Stomach (tissue), 9 donors: ENCODE measurements around the gene CRTC1. TPM values are rescaled to one million over a fixed set of nuclear protein-coding genes. Genes with fewer than 3 reads are reported as not detected.

Source experiments
- DNase-seq, 2 donors: peaks; one replicate each; pipeline versions ENCODE4 v3.0.0 to v3.0.0-alpha.2; 2013 to 2019
- H3K27ac ChIP-seq, 5 donors: fragments of 200-600 bp in 4 of 5; sonication (generic) in 4 of 5; one replicate each; pipeline ENCODE4 v1.5.1; 2013 to 2019; ENCODE audit warnings: mild to moderate bottlenecking in 1 of 5, moderate library complexity in 1 of 5
- H3K27me3 ChIP-seq, 3 donors: fragments of 200-600 bp; sonication (generic); one replicate each; pipeline ENCODE4 v1.5.1; 2017 to 2019; ENCODE audit warnings: mixed run types in 1 of 3
- H3K36me3 ChIP-seq, 4 donors: fragments of 200-600 bp; sonication (generic); 1 replicate in 3 of 4; 2 replicates in 1 of 4; pipeline ENCODE4 v1.5.1; 2016 to 2019
- H3K4me1 ChIP-seq, 4 donors: fragments of 200-600 bp; sonication (generic); one replicate each; pipeline ENCODE4 v1.5.1; 2016 to 2019
- H3K4me3 ChIP-seq, 4 donors: fragments of 200-600 bp; sonication (generic) in 3 of 4; one replicate each; pipeline ENCODE4 v1.5.1; 2016 to 2019; ENCODE audit warnings: mild to moderate bottlenecking in 1 of 4
- H3K9me3 ChIP-seq, 4 donors: fragments of 200-600 bp; sonication (generic); one replicate each; pipeline ENCODE4 v1.5.1; 2016 to 2019
- EP300 ChIP-seq: sonication (generic); formaldehyde crosslinking; IDR thresholded peaks from one replicate; pipeline ENCODE4 v1.6.1; 2017; ENCODE audit warnings: antibody characterized with exemption
- POLR2A ChIP-seq, 4 donors: fragments of 450-650 bp; IDR thresholded peaks; one replicate each; pipeline ENCODE4 v1.6.1; 2016; ENCODE audit warnings: antibody characterized with exemption in 4 of 4, control low read depth in 2 of 4, mild to moderate bottlenecking in 1 of 4, moderate library complexity in 1 of 4
- POLR2AphosphoS5 ChIP-seq, 3 donors: sonication (generic); formaldehyde crosslinking; IDR thresholded peaks; one replicate each; pipeline ENCODE4 v1.6.1; 2016; ENCODE audit warnings: antibody characterized with exemption in 3 of 3
- WGBS, 5 donors: extraction: QIAGEN DNeasy Blood & Tissue Kit in 3 of 5; methylation state at CpG; one replicate each; pipeline versions ENCODE4 v1.1.5 to v1.1.7; 2013 to 2018; 5-methylcytosine and 5-hydroxymethylcytosine counted together
- intact Hi-C: fragments of 100-400 bp; cut with DNase I; formaldehyde crosslinking; loops from one replicate; pipeline ENCODE4 v1.15.1; 2023; ENCODE audit warnings: low total_unique reads
- polyA plus RNA-seq, 3 donors: library from polyadenylated mRNA; stranded (reverse); fragments of 200-250 nt; gene quantifications; one replicate each; pipeline ENCODE4 v1.2.3, GENCODE V29; 2013
- total RNA-seq, 5 donors: library from RNA; depleted of rRNA; stranded (reverse); fragments of >200 nt; gene quantifications; one replicate each; pipeline versions ENCODE4 v1.1.0 to v1.2.3, GENCODE V29; 2014 to 2016
- TF ChIP-seq, protein P1 (sequence below), 7 experiments: fragments of 450-650 bp in 4 of 7; fragments of 200-600 bp in 3 of 7; sonication (generic) in 3 of 7; IDR thresholded peaks; one replicate each; pipeline ENCODE4 v1.5.1; 2016 to 2019; ENCODE audit warnings: antibody characterized with exemption in 7 of 7, control low read depth in 2 of 7, mild to moderate bottlenecking in 1 of 7
- donor health status: healthy with polysubstance abuse.
- donor health status: Bipolar disorder and iron deficiency.
- donor health status: healthy.

Gene CRTC1
- total and polyA plus RNA-seq, 8 donors = 4.2 to 28.0 (median 4.6) TPM; not detected in 1

DNA sequence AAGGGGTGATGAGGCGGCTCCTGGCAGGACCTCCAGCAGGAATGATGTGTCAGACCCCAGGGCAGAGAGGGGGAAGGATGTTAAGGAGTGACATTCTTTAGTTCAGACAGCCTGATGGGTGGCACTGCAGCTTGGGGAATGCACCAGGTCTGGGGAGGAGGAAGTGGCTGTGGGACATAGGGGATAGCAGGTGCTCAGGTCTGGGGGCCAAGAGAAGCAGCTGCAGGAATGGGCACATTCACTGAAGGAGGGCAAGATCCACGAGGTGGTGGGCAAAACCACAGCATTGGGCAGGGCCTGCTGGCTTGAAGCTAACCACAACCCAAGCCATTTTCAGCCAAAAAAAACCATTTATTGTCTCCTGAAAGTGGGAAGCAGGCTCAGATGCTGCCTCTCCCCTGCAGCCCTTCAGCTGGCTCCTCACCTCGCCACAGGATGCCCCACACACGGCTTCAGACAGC is 81.1 kb downstream of the CRTC1 start:
- Histone ChIP-seq H3K4me3 (no peak overlapping the region), H3K27me3 (no peaks in the 10 kb centered on the region), H3K9me3 (no peaks in the 10 kb centered on the region), H3K27ac (peak overlapping the region in 1 of 5 donors; percentile 84), H3K36me3 (no peaks in the 10 kb centered on the region), H3K4me1 (peaks cover 37 to 79% (median 58%) of the 10 kb centered on the region in 4 donors)
- intact Hi-C loops = no loop called here
- no peak for DNase-seq
- 64 to 87% (median 76%) methylated on average over 4 of the region's 4 CpGs for WGBS, 5 donors
- TF ChIP-seq POLR2A (IDR thresholded peaks at IDR 0.05) (no peak), POLR2AphosphoS5 (IDR thresholded peaks at IDR 0.05) (no peak), EP300 (no peak)
- TF ChIP-seq, protein P1, sequence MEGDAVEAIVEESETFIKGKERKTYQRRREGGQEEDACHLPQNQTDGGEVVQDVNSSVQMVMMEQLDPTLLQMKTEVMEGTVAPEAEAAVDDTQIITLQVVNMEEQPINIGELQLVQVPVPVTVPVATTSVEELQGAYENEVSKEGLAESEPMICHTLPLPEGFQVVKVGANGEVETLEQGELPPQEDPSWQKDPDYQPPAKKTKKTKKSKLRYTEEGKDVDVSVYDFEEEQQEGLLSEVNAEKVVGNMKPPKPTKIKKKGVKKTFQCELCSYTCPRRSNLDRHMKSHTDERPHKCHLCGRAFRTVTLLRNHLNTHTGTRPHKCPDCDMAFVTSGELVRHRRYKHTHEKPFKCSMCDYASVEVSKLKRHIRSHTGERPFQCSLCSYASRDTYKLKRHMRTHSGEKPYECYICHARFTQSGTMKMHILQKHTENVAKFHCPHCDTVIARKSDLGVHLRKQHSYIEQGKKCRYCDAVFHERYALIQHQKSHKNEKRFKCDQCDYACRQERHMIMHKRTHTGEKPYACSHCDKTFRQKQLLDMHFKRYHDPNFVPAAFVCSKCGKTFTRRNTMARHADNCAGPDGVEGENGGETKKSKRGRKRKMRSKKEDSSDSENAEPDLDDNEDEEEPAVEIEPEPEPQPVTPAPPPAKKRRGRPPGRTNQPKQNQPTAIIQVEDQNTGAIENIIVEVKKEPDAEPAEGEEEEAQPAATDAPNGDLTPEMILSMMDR (IDR thresholded peaks at IDR 0.05) = no peak

DNA sequence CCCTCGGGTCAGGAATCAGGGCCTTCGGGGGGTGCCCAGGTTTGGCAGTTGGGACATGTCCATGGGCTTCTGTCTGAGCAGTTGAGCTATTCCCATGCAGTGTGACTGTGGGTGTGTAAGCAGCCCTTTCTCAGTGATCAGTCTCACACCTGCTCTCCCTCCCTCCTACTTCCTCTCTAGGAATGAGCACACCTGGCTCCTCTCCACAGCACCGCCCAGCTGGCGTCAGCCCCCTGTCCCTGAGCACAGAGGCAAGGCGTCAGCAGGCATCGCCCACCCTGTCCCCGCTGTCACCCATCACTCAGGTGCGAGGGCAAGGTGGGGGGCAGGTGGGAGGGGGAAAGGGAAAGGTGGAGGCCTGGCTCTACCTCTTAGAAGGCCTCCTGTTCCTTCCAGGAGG is 81.7 kb downstream of the CRTC1 start:
- peak in 1 of 2 donors; percentile 43 for DNase-seq
- Histone ChIP-seq H3K27me3 (no peaks in the 10 kb centered on the region), H3K27ac (peak overlapping the region in 1 of 5 donors; percentile 24), H3K4me3 (no peak overlapping the region), H3K36me3 (no peaks in the 10 kb centered on the region), H3K9me3 (no peaks in the 10 kb centered on the region), H3K4me1 (peaks cover 37 to 80% (median 61%) of the 10 kb centered on the region in 4 donors)
- no peak for TF ChIP-seq EP300
- TF ChIP-seq POLR2A (IDR thresholded peaks at IDR 0.05) = no peak
- TF ChIP-seq, protein P1 (IDR thresholded peaks at IDR 0.05) = no peak
- TF ChIP-seq POLR2AphosphoS5 (IDR thresholded peaks at IDR 0.05) = no peak
- intact Hi-C loops = no loop called here
- 62 to 84% (median 63%) methylated on average over 8 of the region's 8 CpGs for WGBS, 5 donors

DNA sequence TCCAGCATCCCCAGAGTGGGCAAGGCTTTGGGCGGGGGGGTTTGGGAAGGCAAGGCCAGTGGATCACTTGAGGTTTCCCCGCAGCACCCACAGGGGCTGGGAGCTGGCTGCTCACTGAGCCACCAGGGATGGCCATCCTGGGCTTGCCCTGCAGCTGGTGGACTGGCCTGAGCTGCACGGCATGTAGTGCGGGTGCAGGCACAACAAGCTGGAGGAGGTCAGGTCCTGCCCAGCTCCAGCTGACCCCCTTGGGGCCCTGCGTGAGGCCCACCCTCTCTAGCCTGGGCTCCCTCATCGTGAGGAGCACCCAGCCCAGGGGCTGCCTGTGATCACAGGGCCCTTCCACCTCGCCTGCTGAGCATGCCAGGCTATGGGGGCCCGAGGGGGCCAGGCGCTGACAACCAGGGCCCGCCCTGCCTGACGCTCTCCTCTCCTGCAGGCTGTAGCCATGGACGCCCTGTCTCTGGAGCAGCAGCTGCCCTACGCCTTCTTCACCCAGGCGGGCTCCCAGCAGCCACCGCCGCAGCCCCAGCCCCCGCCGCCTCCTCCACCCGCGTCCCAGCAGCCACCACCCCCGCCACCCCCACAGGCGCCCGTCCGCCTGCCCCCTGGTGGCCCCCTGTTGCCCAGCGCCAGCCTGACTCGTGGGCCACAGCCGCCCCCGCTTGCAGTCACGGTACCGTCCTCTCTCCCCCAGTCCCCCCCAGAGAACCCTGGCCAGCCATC is 84.7 kb downstream of the CRTC1 start:
- no peaks in the 10 kb centered on the region for H3K9me3 ChIP-seq
- H3K36me3 ChIP-seq = peaks cover 0 to 9% (median 2%) of the 10 kb centered on the region in 4 donors
- no peaks in the 10 kb centered on the region for H3K27me3 ChIP-seq
- peak overlapping the region in 4 of 5 donors; percentile 40 to 70 (median 62) for H3K27ac ChIP-seq
- 52 to 72% (median 63%) methylated on average over 5 to 30 of the region's 30 CpGs for WGBS, 5 donors
- intact Hi-C loops = no loop called here
- H3K4me1 ChIP-seq = peaks cover 10 to 50% (median 36%) of the 10 kb centered on the region in 4 donors
- peak in 1 of 2 donors; percentile 78 for DNase-seq
- TF ChIP-seq POLR2AphosphoS5 (IDR thresholded peaks at IDR 0.05) (no peak), POLR2A (IDR thresholded peaks at IDR 0.05) (no peak), EP300 (no peak)
- TF ChIP-seq, protein P1 (IDR thresholded peaks at IDR 0.05) = no peak
- H3K4me3 ChIP-seq = no peak overlapping the region

DNA sequence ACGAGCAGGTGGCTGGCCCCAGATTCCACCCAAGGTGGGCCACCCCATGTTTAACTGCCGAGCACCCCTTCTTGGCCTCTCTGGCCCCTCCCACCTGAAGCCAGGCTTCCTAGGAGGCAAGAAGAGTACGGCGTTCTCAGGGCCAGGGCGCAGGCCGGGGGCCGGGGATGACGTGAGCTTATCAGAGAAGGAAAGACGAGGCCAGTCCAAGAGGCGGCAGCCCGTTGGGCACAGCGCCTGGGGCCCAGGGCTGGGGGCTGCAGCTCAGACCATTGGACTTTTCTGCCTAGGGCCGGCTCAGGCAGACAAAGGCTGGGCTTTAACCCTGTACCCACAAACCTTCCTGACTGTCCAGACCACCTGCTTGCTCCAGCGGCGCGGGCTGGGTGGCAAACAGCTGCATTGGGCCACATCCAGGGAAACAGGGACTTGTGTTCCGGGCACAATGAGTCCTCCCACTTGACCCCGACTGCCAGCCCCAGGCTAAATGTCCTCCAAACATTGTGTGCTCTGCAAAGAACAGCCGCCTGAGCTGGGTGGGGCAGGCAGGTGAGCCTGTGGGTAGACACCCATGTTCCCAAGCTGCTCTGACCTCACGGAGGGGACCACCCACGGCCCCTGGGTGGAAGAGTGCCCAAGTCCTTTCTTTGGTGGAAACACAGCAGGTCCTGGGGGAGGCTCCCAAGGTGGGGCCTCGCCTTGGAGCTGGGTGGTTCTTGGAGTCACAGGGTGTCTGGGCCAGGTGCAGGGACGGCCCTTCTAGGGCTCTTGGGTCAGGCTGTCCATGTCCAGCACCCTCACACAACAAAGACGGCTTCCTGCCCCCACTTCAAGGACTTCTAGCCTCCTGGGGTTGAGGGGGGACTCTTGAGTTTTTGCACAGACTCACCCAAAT is 85.8 kb downstream of the CRTC1 start:
- Histone ChIP-seq H3K27me3 (no peaks in the 10 kb centered on the region), H3K9me3 (no peaks in the 10 kb centered on the region), H3K4me3 (no peak overlapping the region), H3K27ac (peak overlapping the region; percentile 40 to 70 (median 67)), H3K36me3 (peaks cover 0 to 9% (median 2%) of the 10 kb centered on the region in 4 donors), H3K4me1 (peaks cover 10 to 40% (median 28%) of the 10 kb centered on the region in 4 donors)
- DNase-seq = peak; percentile 75 to 86
- intact Hi-C loops = no loop called here
- TF ChIP-seq, protein P1 (IDR thresholded peaks at IDR 0.05) = no peak
- TF ChIP-seq EP300 = no peak
- no peak for TF ChIP-seq POLR2A (IDR thresholded peaks at IDR 0.05)
- no peak for TF ChIP-seq POLR2AphosphoS5 (IDR thresholded peaks at IDR 0.05)
- 35 to 71% (median 42%) methylated on average over 15 to 24 of the region's 24 CpGs for WGBS, 5 donors
